SK-N-SH treated with all-trans-retinoic acid at 6 μM for 48 hours (cell line): ENCODE results near the gene SPOP.

Experiments used
- ARNTL ChIP-seq: fragments of 450-650 bp; formaldehyde crosslinking; IDR thresholded peaks from 2 replicates; pipeline ENCODE4 v1.5.0; 2020; ENCODE audit warnings: low read depth, mild to moderate bottlenecking, moderate library complexity, borderline replicate concordance
- TF ChIP-seq, protein P1 (sequence below): fragments of 250-450 bp; sonication (Bioruptor Pico); IDR thresholded peaks from 2 replicates; pipeline ENCODE4 v1.5.1; 2020; ENCODE audit warnings: low read depth, mild to moderate bottlenecking, moderate library complexity

DNA sequence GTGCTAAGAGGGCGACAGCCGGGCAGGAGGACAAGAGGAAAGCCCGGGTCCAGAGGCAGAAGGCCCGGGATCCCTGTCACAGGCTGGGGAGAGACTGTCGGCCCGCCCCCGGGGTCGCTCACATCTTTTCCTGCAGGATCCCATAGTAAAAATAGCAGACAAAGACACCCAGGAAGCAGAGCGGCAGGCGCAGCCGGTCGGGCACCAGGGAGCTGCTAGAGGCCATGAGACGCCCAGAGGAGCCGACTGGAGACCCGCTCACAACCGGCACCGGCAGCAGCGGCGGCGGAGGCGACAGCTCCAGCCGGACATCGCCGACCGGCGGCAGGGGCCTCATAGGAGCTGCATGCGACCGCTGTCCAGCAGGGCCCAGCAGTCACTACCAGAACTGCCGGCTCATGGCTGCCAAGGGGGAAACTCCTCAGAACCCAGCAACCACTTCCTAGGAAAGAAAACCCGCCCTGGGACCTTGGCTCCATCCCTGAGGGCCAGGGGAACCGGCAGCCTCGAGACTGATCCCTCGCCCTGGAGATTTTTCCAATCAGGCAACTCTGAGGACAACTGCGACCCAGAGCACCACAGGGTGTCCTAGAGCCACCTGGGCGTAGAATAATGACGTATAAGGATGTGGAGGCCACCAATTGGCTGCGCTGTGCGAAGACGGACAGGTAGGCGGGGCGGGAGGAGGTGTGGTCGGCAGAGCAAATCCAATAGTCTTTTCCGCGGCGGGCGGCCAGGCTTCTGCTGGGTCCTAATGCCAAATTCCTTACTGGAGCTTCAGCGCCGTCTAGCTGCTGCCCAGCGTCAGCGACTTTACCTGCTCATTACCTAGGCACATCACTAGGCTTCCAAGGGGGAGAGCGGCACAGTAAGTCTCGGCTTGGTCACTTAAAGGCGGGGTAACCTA lies 30.0 kb upstream of the SPOP start, which contains the start of gene SLC35B1:
- no peak for TF ChIP-seq ARNTL (CRISPR knock-in tag)
- TF ChIP-seq, protein P1, sequence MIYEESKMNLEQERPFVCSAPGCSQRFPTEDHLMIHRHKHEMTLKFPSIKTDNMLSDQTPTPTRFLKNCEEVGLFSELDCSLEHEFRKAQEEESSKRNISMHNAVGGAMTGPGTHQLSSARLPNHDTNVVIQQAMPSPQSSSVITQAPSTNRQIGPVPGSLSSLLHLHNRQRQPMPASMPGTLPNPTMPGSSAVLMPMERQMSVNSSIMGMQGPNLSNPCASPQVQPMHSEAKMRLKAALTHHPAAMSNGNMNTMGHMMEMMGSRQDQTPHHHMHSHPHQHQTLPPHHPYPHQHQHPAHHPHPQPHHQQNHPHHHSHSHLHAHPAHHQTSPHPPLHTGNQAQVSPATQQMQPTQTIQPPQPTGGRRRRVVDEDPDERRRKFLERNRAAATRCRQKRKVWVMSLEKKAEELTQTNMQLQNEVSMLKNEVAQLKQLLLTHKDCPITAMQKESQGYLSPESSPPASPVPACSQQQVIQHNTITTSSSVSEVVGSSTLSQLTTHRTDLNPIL (CRISPR knock-in tag) = no peak; the same call in 1 of the 2 replicates
